Panc1 (cell line): ENCODE results near the gene SOCS6. TPM values are rescaled to one million over a fixed set of nuclear protein-coding genes. Genes with fewer than 3 reads are reported as not detected.

Experiments used
- ATAC-seq: fragments of 200-7000 bp; cut with Tn5 transposase; 2 replicates; pipeline ENCODE4 v1.9.1; 2020; ENCODE audit warnings: mild to moderate bottlenecking, moderate library complexity
- BruUV-seq: library from RNA; stranded (reverse); fragments of 400-500 nt; replicated peaks from 2 replicates; lab custom pipeline; 2021; lab: Mats Ljungman, UMichigan
- CTCF ChIA-PET: fragments of 300-600 bp; sonication (Branson Sonifier 250); formaldehyde crosslinking; loops from one replicate; lab custom pipeline; 2022; ENCODE audit warnings: antibody characterized with exemption; lab: Charles Lee
- POLR2A ChIA-PET: fragments of 300-600 bp; sonication (Branson Sonifier 250); formaldehyde crosslinking; loops from one replicate; lab custom pipeline; 2022; ENCODE audit warnings: antibody characterized with exemption; lab: Charles Lee
- DNase-seq: peaks from one replicate; pipeline ENCODE4 v3.0.0-alpha.2; 2010; ENCODE audit warnings: low read depth, low spot score
- H3K27ac ChIP-seq: 2 replicates; pipeline ENCODE4 v1.5.1; 2011; ENCODE audit warnings: mild to moderate bottlenecking, low read length, inconsistent platforms
- H3K27me3 ChIP-seq: fragments of 200-500 bp; sonication (Bioruptor generic); 2 replicates; pipeline ENCODE4 v1.6.0; 2014; ENCODE audit warnings: low read length, inconsistent platforms; ENCODE audit not compliant: control insufficient read depth, insufficient read depth
- H3K36me3 ChIP-seq: fragments of 200-500 bp; sonication (Bioruptor generic); 2 replicates; pipeline ENCODE4 v1.5.1; 2014; ENCODE audit warnings: inconsistent platforms, mild to moderate bottlenecking, low read length, moderate library complexity; ENCODE audit not compliant: control insufficient read depth, insufficient read depth
- H3K4me1 ChIP-seq: 2 replicates; pipeline ENCODE4 v1.5.1; 2011; ENCODE audit warnings: inconsistent platforms, mild to moderate bottlenecking, low read length, moderate library complexity; ENCODE audit not compliant: control insufficient read depth, insufficient read depth
- H3K4me3 ChIP-seq, 2 experiments: 2 replicates each; pipeline ENCODE4 v1.5.1; 2011 to 2012; ENCODE audit warnings: low read depth in 2 of 2, low read length in 2 of 2, mild to moderate bottlenecking in 2 of 2, inconsistent platforms in 1 of 2, moderate library complexity in 1 of 2
- H3K9me3 ChIP-seq: fragments of 200-500 bp; sonication (Bioruptor generic); 2 replicates; pipeline ENCODE4 v1.5.1; 2014; ENCODE audit warnings: low read depth, mild to moderate bottlenecking, inconsistent platforms, low read length, moderate library complexity; ENCODE audit not compliant: control insufficient read depth, insufficient read depth
- POLR2AphosphoS5 ChIP-seq: IDR thresholded peaks from 2 replicates; pipeline ENCODE4 v1.6.1; 2012; ENCODE audit warnings: mild to moderate bottlenecking, low read depth, low read length, moderate library complexity
- SIN3A ChIP-seq: IDR thresholded peaks from 2 replicates; pipeline ENCODE4 v1.6.1; 2012; ENCODE audit warnings: low read depth, mild to moderate bottlenecking, low read length, moderate library complexity, borderline replicate concordance; ENCODE audit not compliant: insufficient read depth
- TCF7L2 ChIP-seq: IDR thresholded peaks from 2 replicates; pipeline ENCODE4 v1.6.1; 2011; ENCODE audit warnings: mild to moderate bottlenecking, low read depth, low read length, inconsistent platforms
- in situ Hi-C: cut with HindIII; loops from 2 replicates; pipeline ENCODE4 v1.10.0; 2016; ENCODE audit warnings: low sequenced_read_pairs, low pct_unique_long_range_greater_than_20kb
- intact Hi-C: fragments of 100-400 bp; cut with micrococcal nuclease; formaldehyde crosslinking; loops from one replicate; pipeline ENCODE4 v1.10.0; 2022; ENCODE audit not compliant: unreplicated experiment
- total RNA-seq: library from RNA; stranded (reverse); gene quantifications from one replicate; pipeline ENCODE4 v1.2.1, GENCODE V29; 2021; ENCODE audit not compliant: unreplicated experiment
- TF ChIP-seq, protein P1 (sequence below): fragments of 450-650 bp; IDR thresholded peaks from 2 replicates; pipeline ENCODE4 v1.5.1; 2017; ENCODE audit warnings: mild to moderate bottlenecking
- TF ChIP-seq, protein P2 (sequence below), 2 experiments: IDR thresholded peaks; 2 replicates each; pipeline ENCODE4 v1.6.1; 2011 to 2012; ENCODE audit warnings: low read depth in 2 of 2, control low read depth in 1 of 2, low read length in 1 of 2, mild to moderate bottlenecking in 1 of 2, moderate library complexity in 1 of 2; ENCODE audit not compliant: insufficient read depth in 1 of 2

The SOCS6 gene
- total RNA-seq, 1 experiment from 2014 or later = 43.0 TPM

DNA sequence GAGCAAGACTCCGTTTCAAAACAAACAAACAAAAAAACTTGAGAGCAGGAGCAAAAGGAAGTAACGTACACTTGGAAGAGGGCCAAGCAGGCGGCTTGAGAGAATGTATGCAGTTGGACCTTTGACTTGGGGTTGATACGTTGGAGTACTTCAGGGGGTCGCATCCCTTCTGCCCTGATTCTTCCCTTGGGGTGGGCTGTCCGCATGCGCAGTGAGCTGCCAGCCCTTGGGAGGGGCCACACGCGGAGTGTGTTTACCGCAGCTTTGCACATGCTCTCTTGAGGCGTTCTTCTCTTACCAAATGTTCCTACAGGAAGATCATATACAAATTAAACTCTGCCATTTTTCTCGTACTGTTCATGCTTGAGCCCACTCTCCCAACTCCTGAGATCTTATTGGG lies 38.1 kb upstream of the SOCS6 start:
- no peaks in the 10 kb centered on the region for H3K36me3 ChIP-seq
- peaks cover 9% of the 10 kb centered on the region for H3K4me1 ChIP-seq
- in situ Hi-C loops (no loop called here), intact Hi-C loops (no loop called here)
- ChIA-PET POLR2A (no interaction called here), CTCF (no interaction called here)
- no peaks in the 10 kb centered on the region for H3K9me3 ChIP-seq
- no TSS peak for BruUV-seq
- H3K4me3 ChIP-seq = no peak overlapping the region
- ATAC-seq = no peak
- H3K27ac ChIP-seq = no peak overlapping the region
- H3K27me3 ChIP-seq = no peaks in the 10 kb centered on the region
- DNase-seq = no peak
- TF ChIP-seq TCF7L2 (no peak), POLR2AphosphoS5 (no peak), SIN3A (no peak)
- TF ChIP-seq, protein P1, sequence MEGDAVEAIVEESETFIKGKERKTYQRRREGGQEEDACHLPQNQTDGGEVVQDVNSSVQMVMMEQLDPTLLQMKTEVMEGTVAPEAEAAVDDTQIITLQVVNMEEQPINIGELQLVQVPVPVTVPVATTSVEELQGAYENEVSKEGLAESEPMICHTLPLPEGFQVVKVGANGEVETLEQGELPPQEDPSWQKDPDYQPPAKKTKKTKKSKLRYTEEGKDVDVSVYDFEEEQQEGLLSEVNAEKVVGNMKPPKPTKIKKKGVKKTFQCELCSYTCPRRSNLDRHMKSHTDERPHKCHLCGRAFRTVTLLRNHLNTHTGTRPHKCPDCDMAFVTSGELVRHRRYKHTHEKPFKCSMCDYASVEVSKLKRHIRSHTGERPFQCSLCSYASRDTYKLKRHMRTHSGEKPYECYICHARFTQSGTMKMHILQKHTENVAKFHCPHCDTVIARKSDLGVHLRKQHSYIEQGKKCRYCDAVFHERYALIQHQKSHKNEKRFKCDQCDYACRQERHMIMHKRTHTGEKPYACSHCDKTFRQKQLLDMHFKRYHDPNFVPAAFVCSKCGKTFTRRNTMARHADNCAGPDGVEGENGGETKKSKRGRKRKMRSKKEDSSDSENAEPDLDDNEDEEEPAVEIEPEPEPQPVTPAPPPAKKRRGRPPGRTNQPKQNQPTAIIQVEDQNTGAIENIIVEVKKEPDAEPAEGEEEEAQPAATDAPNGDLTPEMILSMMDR = no peak
- TF ChIP-seq, protein P2, sequence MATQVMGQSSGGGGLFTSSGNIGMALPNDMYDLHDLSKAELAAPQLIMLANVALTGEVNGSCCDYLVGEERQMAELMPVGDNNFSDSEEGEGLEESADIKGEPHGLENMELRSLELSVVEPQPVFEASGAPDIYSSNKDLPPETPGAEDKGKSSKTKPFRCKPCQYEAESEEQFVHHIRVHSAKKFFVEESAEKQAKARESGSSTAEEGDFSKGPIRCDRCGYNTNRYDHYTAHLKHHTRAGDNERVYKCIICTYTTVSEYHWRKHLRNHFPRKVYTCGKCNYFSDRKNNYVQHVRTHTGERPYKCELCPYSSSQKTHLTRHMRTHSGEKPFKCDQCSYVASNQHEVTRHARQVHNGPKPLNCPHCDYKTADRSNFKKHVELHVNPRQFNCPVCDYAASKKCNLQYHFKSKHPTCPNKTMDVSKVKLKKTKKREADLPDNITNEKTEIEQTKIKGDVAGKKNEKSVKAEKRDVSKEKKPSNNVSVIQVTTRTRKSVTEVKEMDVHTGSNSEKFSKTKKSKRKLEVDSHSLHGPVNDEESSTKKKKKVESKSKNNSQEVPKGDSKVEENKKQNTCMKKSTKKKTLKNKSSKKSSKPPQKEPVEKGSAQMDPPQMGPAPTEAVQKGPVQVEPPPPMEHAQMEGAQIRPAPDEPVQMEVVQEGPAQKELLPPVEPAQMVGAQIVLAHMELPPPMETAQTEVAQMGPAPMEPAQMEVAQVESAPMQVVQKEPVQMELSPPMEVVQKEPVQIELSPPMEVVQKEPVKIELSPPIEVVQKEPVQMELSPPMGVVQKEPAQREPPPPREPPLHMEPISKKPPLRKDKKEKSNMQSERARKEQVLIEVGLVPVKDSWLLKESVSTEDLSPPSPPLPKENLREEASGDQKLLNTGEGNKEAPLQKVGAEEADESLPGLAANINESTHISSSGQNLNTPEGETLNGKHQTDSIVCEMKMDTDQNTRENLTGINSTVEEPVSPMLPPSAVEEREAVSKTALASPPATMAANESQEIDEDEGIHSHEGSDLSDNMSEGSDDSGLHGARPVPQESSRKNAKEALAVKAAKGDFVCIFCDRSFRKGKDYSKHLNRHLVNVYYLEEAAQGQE (IDR thresholded peaks at IDR 0.05; ENCODE audit: insufficient read depth in 1 of 2, low read depth in 2 of 2, low read length in 1 of 2) = no peak

DNA sequence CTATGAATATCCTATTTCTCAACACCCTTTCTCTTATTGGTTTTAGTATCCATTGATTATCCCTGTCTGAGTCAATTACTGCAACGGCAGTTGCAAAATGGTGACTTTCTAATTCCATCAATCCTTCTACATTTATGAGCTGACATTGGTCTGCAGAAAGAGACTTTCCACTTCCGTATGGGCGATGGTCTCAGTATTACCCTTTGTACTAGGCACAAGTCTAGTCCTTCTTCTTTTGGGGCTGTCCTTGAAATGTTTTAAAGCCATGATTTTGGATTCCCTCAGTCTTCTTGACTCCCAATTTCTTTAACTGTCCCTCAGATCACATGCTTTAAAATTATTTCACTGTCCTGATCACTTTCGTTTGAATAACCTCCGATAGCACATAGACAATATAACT lies 32.7 kb upstream of the SOCS6 start:
- H3K9me3 ChIP-seq = no peaks in the 10 kb centered on the region
- DNase-seq = no peak
- H3K4me3 ChIP-seq = no peak overlapping the region
- in situ Hi-C loops = no loop called here
- ATAC-seq = no peak
- ChIA-PET CTCF (no interaction called here), POLR2A (no interaction called here)
- peaks cover 8% of the 10 kb centered on the region for H3K4me1 ChIP-seq
- TF ChIP-seq, protein P1 = no peak
- TF ChIP-seq TCF7L2 = no peak
- TF ChIP-seq, protein P2 (IDR thresholded peaks at IDR 0.05; ENCODE audit: insufficient read depth in 1 of 2, low read depth in 2 of 2, low read length in 1 of 2) = no peak
- no peak for TF ChIP-seq SIN3A
- no peak for TF ChIP-seq POLR2AphosphoS5
- intact Hi-C loops = no loop called here
- H3K27me3 ChIP-seq = no peaks in the 10 kb centered on the region
- BruUV-seq = no TSS peak
- H3K36me3 ChIP-seq = no peaks in the 10 kb centered on the region
- peak overlapping the region; percentile 46; the same call in 1 of the 2 replicates for H3K27ac ChIP-seq
